Stimulated activated naive CD8-positive, alpha-beta T cell treated with anti-CD3 and anti-CD28 coated beads, Interleukin-15, Interleukin-2, amounts not matched to agents 100 ng/mL and 50 ng/mL, for 24 hours (primary cell): Measurements from ENCODE around the gene ZW10.
"Not testable (repeated sequence)": the region's sequence is repeated elsewhere in the genome, so short reads cannot be mapped to it uniquely, and the experiment has no call there.

Experiments used
- H3K27ac Mint-ChIP-seq: one replicate; pipeline ENCODE4 v1.8.0; 2021; ENCODE audit warnings: mild to moderate bottlenecking, mixed read lengths
- H3K27me3 Mint-ChIP-seq: one replicate; pipeline ENCODE4 v1.8.0; 2021; ENCODE audit warnings: mixed read lengths
- H3K36me3 Mint-ChIP-seq: one replicate; pipeline ENCODE4 v1.8.0; 2021; ENCODE audit warnings: low read depth, mixed read lengths
- H3K4me1 Mint-ChIP-seq: one replicate; pipeline ENCODE4 v1.8.0; 2021; ENCODE audit warnings: low read depth, mixed read lengths
- H3K4me3 Mint-ChIP-seq: one replicate; pipeline ENCODE4 v1.8.0; 2021; ENCODE audit warnings: mild to moderate bottlenecking, mixed read lengths
- H3K9me3 Mint-ChIP-seq: one replicate; pipeline ENCODE4 v1.8.0; 2021; ENCODE audit warnings: mixed read lengths

Gene ZW10

GRCh38 chr11:113724778-113725177, 48.7 kb downstream of the ZW10 start:
- no peaks in the 10 kb centered on the region for H3K27me3 Mint-ChIP-seq
- no peaks in the 10 kb centered on the region for H3K9me3 Mint-ChIP-seq
- H3K27ac Mint-ChIP-seq: no peak overlapping the region
- H3K4me3 Mint-ChIP-seq: no peak overlapping the region
- H3K36me3 Mint-ChIP-seq: peaks cover 14% of the 10 kb centered on the region
- H3K4me1 Mint-ChIP-seq: no peaks in the 10 kb centered on the region

DNA sequence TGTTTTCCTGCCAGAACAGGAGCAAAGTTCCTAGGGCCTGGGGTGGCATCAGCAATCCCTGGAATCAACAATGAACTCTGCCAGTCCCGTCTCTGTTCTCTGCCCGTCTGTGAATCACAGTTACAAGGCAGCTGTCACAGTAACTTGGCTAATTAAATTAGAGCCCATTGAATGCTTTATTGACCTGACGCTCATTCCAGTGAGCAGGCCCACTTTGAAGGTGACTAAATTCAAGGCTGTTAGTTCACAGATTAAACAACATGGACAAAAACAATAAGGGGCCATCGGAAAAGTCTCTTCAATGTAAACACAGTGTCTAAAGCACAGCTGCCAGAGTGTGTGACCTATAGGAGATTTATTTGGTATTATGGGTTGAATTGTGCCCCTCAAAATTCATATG, 49.7 kb downstream of the ZW10 start:
- Mint-ChIP-seq H3K36me3 (peaks cover 19% of the 10 kb centered on the region), H3K4me1 (no peaks in the 10 kb centered on the region), H3K4me3 (no peak overlapping the region), H3K27me3 (no peaks in the 10 kb centered on the region), H3K9me3 (no peaks in the 10 kb centered on the region), H3K27ac (no peak overlapping the region)

- H3K4me1 Mint-ChIP-seq: no peaks in the 10 kb centered on the region
- no peaks in the 10 kb centered on the region for H3K9me3 Mint-ChIP-seq
- H3K27me3 Mint-ChIP-seq: no peaks in the 10 kb centered on the region
- peaks cover 19% of the 10 kb centered on the region for H3K36me3 Mint-ChIP-seq
- no peak overlapping the region for H3K4me3 Mint-ChIP-seq
- H3K27ac Mint-ChIP-seq: no peak overlapping the region
Observed at GRCh38 chr11:113722934-113723333, 50.6 kb downstream of the ZW10 start.

DNA sequence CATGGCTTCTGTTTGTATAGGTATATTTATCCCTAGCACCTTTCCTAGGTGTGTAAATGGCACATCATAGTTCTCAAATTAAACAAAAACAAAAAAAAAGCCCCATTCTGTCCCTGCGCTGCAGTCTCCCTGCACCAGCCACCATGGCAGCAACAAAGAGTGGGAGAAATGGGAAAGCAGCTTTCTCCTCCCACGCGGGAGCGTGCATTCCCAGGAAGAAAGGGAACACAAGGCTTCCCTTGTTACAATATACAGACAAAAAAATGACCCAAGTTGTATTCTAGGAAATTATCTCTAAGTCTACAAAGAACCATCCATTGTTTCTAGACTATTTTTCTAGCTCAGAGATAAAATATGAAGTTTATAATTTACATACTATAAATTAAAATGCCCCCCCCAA, 51.3 kb downstream of the ZW10 start:
- no peaks in the 10 kb centered on the region for H3K4me1 Mint-ChIP-seq
- H3K27me3 Mint-ChIP-seq: no peaks in the 10 kb centered on the region
- H3K27ac Mint-ChIP-seq: no peak overlapping the region
- H3K4me3 Mint-ChIP-seq: no peak overlapping the region
- H3K36me3 Mint-ChIP-seq: peaks cover 24% of the 10 kb centered on the region
- H3K9me3 Mint-ChIP-seq: no peaks in the 10 kb centered on the region

DNA sequence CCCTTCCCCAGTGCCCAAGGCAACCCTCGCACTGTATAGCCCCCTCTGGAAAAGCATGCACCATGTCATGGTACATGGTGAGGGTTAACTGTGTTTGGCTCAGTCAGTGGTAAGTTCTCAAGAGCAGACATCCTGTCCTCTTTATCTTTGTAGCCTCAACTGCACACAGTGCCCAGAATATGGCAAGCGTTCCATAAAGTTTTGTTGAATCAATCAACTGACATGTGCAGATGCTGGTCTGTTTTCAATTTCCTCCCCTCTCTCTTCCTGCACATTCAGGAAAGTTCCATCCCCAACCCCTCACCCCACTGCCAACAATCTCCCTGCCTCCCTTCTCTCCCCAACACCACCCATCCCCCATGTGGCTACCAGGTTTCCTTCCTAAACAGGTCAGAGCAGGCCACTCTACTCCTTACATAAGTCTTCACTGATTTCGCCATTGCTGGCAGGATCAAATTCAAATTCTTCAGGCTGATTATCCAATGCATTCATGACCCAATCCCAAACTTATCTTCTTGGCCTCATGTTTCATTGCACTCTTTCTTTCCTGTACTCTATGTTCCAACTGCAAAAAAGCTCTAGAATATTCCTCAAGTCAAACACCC, 51.9 kb downstream of the ZW10 start:
- no peak overlapping the region for H3K27ac Mint-ChIP-seq
- H3K36me3 Mint-ChIP-seq: peaks cover 27% of the 10 kb centered on the region
- no peaks in the 10 kb centered on the region for H3K4me1 Mint-ChIP-seq
- no peaks in the 10 kb centered on the region for H3K27me3 Mint-ChIP-seq
- H3K4me3 Mint-ChIP-seq: no peak overlapping the region
- no peaks in the 10 kb centered on the region for H3K9me3 Mint-ChIP-seq

DNA sequence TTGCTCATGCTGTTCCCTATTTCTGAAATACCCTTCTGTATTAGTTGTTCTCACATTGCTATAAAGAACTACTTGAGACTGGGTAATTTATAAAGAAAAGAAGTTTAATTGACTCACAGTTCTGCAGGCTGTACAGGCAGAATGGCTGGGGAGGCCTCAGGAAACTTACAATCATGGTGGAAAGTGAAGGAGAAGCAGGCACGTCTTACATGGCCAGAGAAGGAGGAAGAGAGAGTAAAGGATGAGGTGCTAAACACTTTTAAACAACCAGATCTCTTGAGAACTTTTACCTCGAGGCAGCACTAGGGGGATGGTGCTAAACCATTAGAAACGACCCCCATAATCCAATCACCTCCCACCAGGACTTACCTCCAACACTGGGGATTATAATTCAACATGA, 53.0 kb downstream of the ZW10 start:
- H3K9me3 Mint-ChIP-seq, H3K4me1 Mint-ChIP-seq, H3K27ac Mint-ChIP-seq, H3K27me3 Mint-ChIP-seq, H3K4me3 Mint-ChIP-seq: not testable (repeated sequence)
- peaks cover 35% of the 10 kb centered on the region for H3K36me3 Mint-ChIP-seq

GRCh38 chr11:113715882-113716625, 57.4 kb downstream of the ZW10 start:
- H3K36me3 Mint-ChIP-seq: peaks cover 39% of the 10 kb centered on the region
- H3K27ac Mint-ChIP-seq: no peak overlapping the region
- H3K27me3 Mint-ChIP-seq: no peaks in the 10 kb centered on the region
- no peaks in the 10 kb centered on the region for H3K4me1 Mint-ChIP-seq
- H3K9me3 Mint-ChIP-seq: peaks cover 5% of the 10 kb centered on the region
- no peak overlapping the region for H3K4me3 Mint-ChIP-seq

- no peaks in the 10 kb centered on the region for H3K27me3 Mint-ChIP-seq
- H3K27ac Mint-ChIP-seq: no peak overlapping the region
- peaks cover 32% of the 10 kb centered on the region for H3K36me3 Mint-ChIP-seq
- H3K4me3 Mint-ChIP-seq: no peak overlapping the region
- peaks cover 9% of the 10 kb centered on the region for H3K9me3 Mint-ChIP-seq
- H3K4me1 Mint-ChIP-seq: no peaks in the 10 kb centered on the region
Observed at GRCh38 chr11:113715273-113715672, 58.2 kb downstream of the ZW10 start.

- Mint-ChIP-seq H3K9me3 (peaks cover 24% of the 10 kb centered on the region), H3K4me1 (no peaks in the 10 kb centered on the region), H3K36me3 (peaks cover 36% of the 10 kb centered on the region), H3K27ac (no peak overlapping the region), H3K4me3 (no peak overlapping the region), H3K27me3 (no peaks in the 10 kb centered on the region)
Observed at GRCh38 chr11:113710989-113711388, 62.5 kb downstream of the ZW10 start.

- Mint-ChIP-seq H3K27ac (no peak within 1 kb of the TSS), H3K4me1 (no peaks in the 10 kb centered on the region), H3K4me3 (no peak within 1 kb of the TSS), H3K27me3 (no peaks in the 10 kb centered on the region), H3K9me3 (peaks cover 38% of the 10 kb centered on the region), H3K36me3 (peaks cover 37% of the 10 kb centered on the region)
Observed at GRCh38 chr11:113705871-113706655, 67.4 kb downstream of the ZW10 start, which contains the start of gene TMPRSS5. TMPRSS5 (minus strand) TSS chr11:113706308; CDS start chr11:113706224, 84 bp downstream.

DNA sequence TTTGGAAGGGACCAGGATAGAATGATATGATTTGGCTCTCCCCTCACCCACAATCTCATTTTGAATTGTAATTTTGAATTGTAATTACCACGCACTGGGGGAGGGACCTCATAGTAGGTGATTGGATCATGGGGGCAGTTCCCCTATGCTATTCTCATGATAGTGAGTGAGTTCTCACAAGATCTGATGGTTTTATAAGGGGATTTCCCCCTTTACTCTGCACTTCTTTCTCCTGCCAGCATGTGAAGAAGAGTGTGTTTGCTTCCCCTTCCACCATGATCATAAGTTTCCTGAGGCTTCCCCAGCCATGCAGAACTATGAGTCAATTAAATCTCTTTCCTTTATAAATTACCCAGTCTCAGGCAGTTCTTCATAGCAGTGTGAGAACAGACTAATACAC, 69.9 kb downstream of the ZW10 start:
- H3K9me3 Mint-ChIP-seq: peaks cover 27% of the 10 kb centered on the region
- peaks cover 28% of the 10 kb centered on the region for H3K36me3 Mint-ChIP-seq
- not testable (repeated sequence) for H3K27me3 Mint-ChIP-seq, H3K27ac Mint-ChIP-seq, H3K4me1 Mint-ChIP-seq, H3K4me3 Mint-ChIP-seq

DNA sequence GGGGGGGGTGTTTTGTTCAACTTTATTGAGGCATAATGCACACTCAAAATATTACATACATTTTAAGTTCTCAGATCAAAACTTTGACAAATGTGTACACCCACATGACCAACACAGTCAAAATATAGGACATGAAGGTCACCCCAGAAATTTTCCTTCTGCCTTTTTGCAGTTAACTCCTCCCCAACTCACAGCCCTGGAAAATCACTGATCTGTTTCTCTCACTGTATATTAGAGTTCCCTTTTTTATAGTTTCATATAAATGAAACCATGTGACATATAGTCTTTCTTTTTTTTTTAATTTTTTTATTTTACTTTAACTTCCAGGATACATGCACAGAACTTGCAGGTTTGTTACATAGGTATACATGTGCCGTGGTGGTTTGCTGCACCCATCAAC, 72.0 kb downstream of the ZW10 start:
- Mint-ChIP-seq H3K27me3 (no peaks in the 10 kb centered on the region), H3K4me3 (no peak overlapping the region), H3K27ac (no peak overlapping the region), H3K36me3 (peaks cover 12% of the 10 kb centered on the region), H3K9me3 (peaks cover 22% of the 10 kb centered on the region), H3K4me1 (no peaks in the 10 kb centered on the region)

GRCh38 chr11:113698515-113698914, 75.0 kb downstream of the ZW10 start:
- peaks cover 4% of the 10 kb centered on the region for H3K36me3 Mint-ChIP-seq
- H3K27me3 Mint-ChIP-seq: no peaks in the 10 kb centered on the region
- H3K4me3 Mint-ChIP-seq: no peak overlapping the region
- no peaks in the 10 kb centered on the region for H3K4me1 Mint-ChIP-seq
- H3K27ac Mint-ChIP-seq: no peak overlapping the region
- peaks cover 8% of the 10 kb centered on the region for H3K9me3 Mint-ChIP-seq

- Mint-ChIP-seq H3K4me1 (no peaks in the 10 kb centered on the region), H3K27ac (no peak overlapping the region), H3K36me3 (no peaks in the 10 kb centered on the region), H3K4me3 (no peak overlapping the region), H3K9me3 (peaks cover 4% of the 10 kb centered on the region), H3K27me3 (no peaks in the 10 kb centered on the region)
Observed at GRCh38 chr11:113697756-113698407, 75.6 kb downstream of the ZW10 start.

- Mint-ChIP-seq H3K9me3 (peaks cover 4% of the 10 kb centered on the region), H3K4me3 (no peak overlapping the region), H3K36me3 (no peaks in the 10 kb centered on the region), H3K4me1 (no peaks in the 10 kb centered on the region), H3K27ac (no peak overlapping the region), H3K27me3 (no peaks in the 10 kb centered on the region)
Observed at GRCh38 chr11:113697111-113697510, 76.4 kb downstream of the ZW10 start.
